GM23248 (cell line): ENCODE results near the gene CD109. TPM values are rescaled to one million over a fixed set of nuclear protein-coding genes. Genes with fewer than 3 reads are reported as not detected.

Experiments used
- DNase-seq: peaks from one replicate; pipeline ENCODE4 v3.0.0-alpha.2; 2015
- H2AFZ ChIP-seq: fragments of 200-600 bp; sonication (generic); 2 replicates; pipeline ENCODE4 v1.6.1; 2016; ENCODE audit warnings: antibody characterized with exemption
- H3F3A ChIP-seq: fragments of 200-600 bp; sonication (generic); 2 replicates; pipeline ENCODE4 v1.6.1; 2016; ENCODE audit warnings: mild to moderate bottlenecking, antibody characterized with exemption, mixed run types; ENCODE audit not compliant: insufficient read depth
- H3K27ac ChIP-seq: fragments of 200-600 bp; sonication (generic); 2 replicates; pipeline ENCODE4 v1.5.1; 2016; ENCODE audit warnings: mild to moderate bottlenecking
- H3K27me3 ChIP-seq: fragments of 200-600 bp; sonication (generic); replicated peaks from 2 replicates; pipeline ENCODE4 v1.6.1; 2016; ENCODE audit warnings: mild to moderate bottlenecking; ENCODE audit not compliant: insufficient read depth
- H3K36me3 ChIP-seq: fragments of 200-600 bp; sonication (generic); 2 replicates; pipeline ENCODE4 v1.6.1; 2016; ENCODE audit warnings: low read depth, mild to moderate bottlenecking
- H3K4me1 ChIP-seq: fragments of 200-600 bp; sonication (generic); 2 replicates; pipeline ENCODE4 v1.6.1; 2016; ENCODE audit warnings: mild to moderate bottlenecking; ENCODE audit not compliant: insufficient read depth
- H3K4me2 ChIP-seq: fragments of 200-600 bp; sonication (generic); one replicate; pipeline ENCODE4 v1.6.1; 2016; ENCODE audit warnings: mild to moderate bottlenecking; ENCODE audit not compliant: unreplicated experiment
- H3K4me3 ChIP-seq: fragments of 200-600 bp; sonication (generic); 2 replicates; pipeline ENCODE4 v1.5.1; 2016; ENCODE audit warnings: mild to moderate bottlenecking
- H3K79me2 ChIP-seq: fragments of 200-600 bp; sonication (generic); 2 replicates; pipeline ENCODE4 v1.6.1; 2016; ENCODE audit warnings: mild to moderate bottlenecking; ENCODE audit not compliant: insufficient read depth
- H3K9ac ChIP-seq: fragments of 200-600 bp; sonication (generic); 2 replicates; pipeline ENCODE4 v1.6.1; 2016; ENCODE audit warnings: mild to moderate bottlenecking
- H3K9me2 ChIP-seq: fragments of 200-600 bp; sonication (generic); 2 replicates; pipeline ENCODE4 v1.6.1; 2016; ENCODE audit warnings: mixed run types, mild to moderate bottlenecking, moderate library complexity; ENCODE audit not compliant: insufficient read depth
- H3K9me3 ChIP-seq: fragments of 200-600 bp; sonication (generic); one replicate; pipeline ENCODE4 v1.6.1; 2017; ENCODE audit warnings: low read depth
- H4K20me1 ChIP-seq: fragments of 200-600 bp; sonication (generic); 2 replicates; pipeline ENCODE4 v1.6.0; 2016; ENCODE audit not compliant: insufficient read depth
- EZH2 ChIP-seq: fragments of 200-600 bp; sonication (generic); IDR thresholded peaks from 2 replicates; pipeline ENCODE4 v1.6.1; 2018; ENCODE audit warnings: antibody characterized with exemption, mild to moderate bottlenecking; ENCODE audit not compliant: insufficient read depth, poor library complexity, severe bottlenecking
- EZH2phosphoT487 ChIP-seq: fragments of 200-600 bp; sonication (generic); IDR thresholded peaks from 2 replicates; pipeline ENCODE4 v1.6.1; 2018; ENCODE audit warnings: antibody characterized with exemption, moderate library complexity, mild to moderate bottlenecking, low read depth; ENCODE audit not compliant: insufficient read depth
- WGBS, 2 experiments: methylation state at CpG; one replicate each; pipeline ENCODE4 v1.1.6; 2015 to 2017; ENCODE audit warnings: low lambda C conversion rate in 2 of 2, low coverage in 1 of 2; ENCODE audit errors: missing lambda C conversion rate in 2 of 2; 5-methylcytosine and 5-hydroxymethylcytosine counted together
- in situ Hi-C: fragments of 300-500 bp; cut with MboI; formaldehyde crosslinking; loops from 2 replicates; pipeline ENCODE4 v1.15.0; 2020
- polyA plus RNA-seq: library from polyadenylated mRNA; unstranded; fragments of >200 nt; fragmentation: Nextera tagmentation; extraction: Ambion mirVana; gene quantifications from 2 replicates; pipeline ENCODE4 v1.2.1, GENCODE V29; 2016
- total RNA-seq: library from RNA; depleted of rRNA; stranded (reverse); fragments of >200 nt; shearing (Covaris generic); gene quantifications from 2 replicates; pipeline ENCODE4 v1.2.3, GENCODE V29; 2014

CD109 gene
- total and polyA plus RNA-seq, 2 experiments from 2014 or later, result 31.3 to 68.6 TPM

DNA sequence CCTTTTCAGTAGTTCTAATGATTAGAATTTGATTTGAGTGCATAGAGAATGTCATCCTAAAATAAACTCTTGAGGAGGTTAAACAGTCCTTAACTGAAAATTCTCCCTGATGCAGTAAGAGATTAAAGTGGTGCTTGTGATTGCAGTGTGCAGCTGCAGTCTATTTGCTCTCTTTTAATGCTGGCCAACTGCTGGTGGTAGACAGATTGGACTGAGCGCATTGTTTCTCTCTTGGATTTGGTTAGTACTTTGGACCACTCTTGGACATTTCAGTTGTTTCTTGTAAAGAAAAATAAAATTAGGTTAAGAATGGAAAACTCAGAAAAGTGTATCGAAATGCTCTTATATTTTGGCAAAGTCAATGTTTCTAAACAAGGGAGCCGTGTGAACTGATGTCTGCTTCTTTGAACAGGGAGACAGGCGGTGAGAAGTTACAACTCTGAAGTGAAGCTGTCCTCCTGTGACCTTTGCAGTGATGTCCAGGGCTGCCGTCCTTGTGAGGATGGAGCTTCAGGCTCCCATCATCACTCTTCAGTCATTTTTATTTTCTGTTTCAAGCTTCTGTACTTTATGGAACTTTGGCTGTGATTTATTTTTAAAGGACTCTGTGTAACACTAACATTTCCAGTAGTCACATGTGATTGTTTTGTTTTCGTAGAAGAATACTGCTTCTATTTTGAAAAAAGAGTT, 127.2 kb downstream of the CD109 start:
- Histone ChIP-seq H3F3A (no peaks in the 10 kb centered on the region), H3K36me3 (peaks cover 19% of the 10 kb centered on the region), H2AFZ (no peak overlapping the region), H3K4me1 (no peaks in the 10 kb centered on the region), H3K79me2 (no peaks in the 10 kb centered on the region), H3K4me3 (no peak overlapping the region), H3K9me2 (no peaks in the 10 kb centered on the region), H3K9ac (no peak overlapping the region), H3K4me2 (no peak overlapping the region), H3K9me3 (no peaks in the 10 kb centered on the region), H3K27ac (no peak overlapping the region), H3K27me3 (no peaks in the 10 kb centered on the region), H4K20me1 (no peaks in the 10 kb centered on the region)
- no peak for DNase-seq
- in situ Hi-C loops, result no loop called here
- WGBS, 2 experiments, result 47 to 56% methylated on average over 6 of the region's 6 CpGs
- no peak for TF ChIP-seq EZH2
- TF ChIP-seq EZH2phosphoT487, result no peak

DNA sequence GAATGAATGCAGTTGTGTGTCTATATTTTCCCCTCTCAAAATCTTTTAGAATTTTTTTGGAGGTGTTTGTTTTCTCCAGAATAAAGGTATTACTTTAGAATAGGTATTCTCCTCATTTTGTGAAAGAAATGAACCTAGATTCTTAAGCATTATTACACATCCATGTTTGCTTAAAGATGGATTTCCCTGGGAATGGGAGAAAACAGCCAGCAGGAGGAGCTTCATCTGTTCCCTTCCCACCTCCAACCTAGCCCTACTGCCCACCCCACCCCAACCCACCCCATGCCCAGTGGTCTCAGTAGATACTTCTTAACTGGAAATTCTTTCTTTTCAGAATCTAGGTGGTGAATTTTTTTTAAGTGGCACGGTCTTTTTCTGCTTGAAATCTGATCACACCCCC, 127.8 kb downstream of the CD109 start:
- no peaks in the 10 kb centered on the region for H3F3A ChIP-seq
- TF ChIP-seq EZH2 (no peak), EZH2phosphoT487 (no peak)
- WGBS, 2 experiments, result 96 to 100% methylated on average over 1 of the region's 1 CpG
- peaks cover 19% of the 10 kb centered on the region for H3K36me3 ChIP-seq
- in situ Hi-C loops, result no loop called here
- H3K27ac ChIP-seq, result no peak overlapping the region
- no peaks in the 10 kb centered on the region for H3K9me3 ChIP-seq
- no peak overlapping the region for H2AFZ ChIP-seq
- no peak overlapping the region for H3K4me3 ChIP-seq
- no peaks in the 10 kb centered on the region for H3K79me2 ChIP-seq
- H3K27me3 ChIP-seq, result no peaks in the 10 kb centered on the region
- H3K4me2 ChIP-seq, result no peak overlapping the region
- H3K9ac ChIP-seq, result no peak overlapping the region
- no peaks in the 10 kb centered on the region for H4K20me1 ChIP-seq
- no peaks in the 10 kb centered on the region for H3K9me2 ChIP-seq
- DNase-seq, result no peak
- no peaks in the 10 kb centered on the region for H3K4me1 ChIP-seq

DNA sequence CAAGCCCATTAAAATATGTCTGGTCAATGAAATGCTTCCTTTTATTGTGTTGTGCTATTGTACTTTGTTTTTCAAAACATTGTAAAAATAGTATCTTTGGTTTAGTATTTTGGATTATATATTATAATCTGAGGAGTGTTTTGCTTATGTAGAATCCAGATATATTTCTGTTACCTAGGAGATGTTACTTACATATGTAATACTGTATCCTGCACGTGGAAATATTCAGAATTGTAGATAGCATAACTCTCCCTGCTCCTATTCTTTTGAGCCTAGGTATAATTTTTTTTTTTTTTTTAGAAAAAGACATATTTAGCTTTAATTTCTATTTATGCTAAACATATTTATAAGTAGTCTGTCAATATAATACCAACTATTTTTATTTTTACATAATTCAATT, 130.6 kb downstream of the CD109 start:
- Histone ChIP-seq H3K4me1 (no peaks in the 10 kb centered on the region), H3K9me2 (no peaks in the 10 kb centered on the region), H3K9ac (no peak overlapping the region), H4K20me1 (no peaks in the 10 kb centered on the region), H3K9me3 (no peaks in the 10 kb centered on the region), H3K4me2 (no peak overlapping the region), H3F3A (no peaks in the 10 kb centered on the region), H3K4me3 (no peak overlapping the region), H2AFZ (no peak overlapping the region), H3K27ac (no peak overlapping the region), H3K79me2 (no peaks in the 10 kb centered on the region), H3K27me3 (no peaks in the 10 kb centered on the region), H3K36me3 (peaks cover under 1% of the 10 kb centered on the region; the same call in 1 of the 2 replicates)
- WGBS, 2 experiments, result 88 to 100% methylated on average over 1 of the region's 1 CpG
- in situ Hi-C loops, result no loop called here
- no peak for TF ChIP-seq EZH2
- TF ChIP-seq EZH2phosphoT487, result no peak
- DNase-seq, result no peak

DNA sequence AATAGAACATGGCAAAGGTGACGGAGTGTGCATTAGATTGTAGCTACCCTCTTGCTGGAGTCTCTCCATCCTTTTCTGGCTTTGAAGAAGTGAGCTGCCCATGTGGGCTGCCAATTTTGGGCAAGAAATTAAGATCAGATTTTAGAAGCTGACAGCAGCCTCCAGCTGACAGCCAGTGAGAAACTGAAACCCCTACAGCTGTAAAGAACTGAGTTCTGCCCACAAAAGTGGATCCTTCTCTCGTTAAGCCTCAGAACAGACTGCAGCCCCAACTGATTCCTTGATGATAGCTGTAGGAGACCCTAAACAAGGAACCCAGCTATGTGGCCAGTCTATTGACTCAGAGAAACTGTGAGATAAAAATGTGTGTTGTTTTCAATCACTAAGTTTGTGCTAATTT, 134.1 kb downstream of the CD109 start:
- H2AFZ ChIP-seq, result no peak overlapping the region
- no peaks in the 10 kb centered on the region for H3K9me2 ChIP-seq
- no peak overlapping the region for H3K4me2 ChIP-seq
- no peaks in the 10 kb centered on the region for H3K4me1 ChIP-seq
- H3K27ac ChIP-seq, result no peak overlapping the region
- H3K27me3 ChIP-seq, result no peaks in the 10 kb centered on the region
- H3K9me3 ChIP-seq, result no peaks in the 10 kb centered on the region
- DNase-seq, result no peak
- 56 to 57% methylated on average over 2 of the region's 2 CpGs for WGBS, 2 experiments
- 0 out of 2 replicates have a peak, but pooled peaks cover 4% of the 10 kb centered on the region for H3F3A ChIP-seq
- H3K36me3 ChIP-seq, result no peaks in the 10 kb centered on the region
- in situ Hi-C loops, result no loop called here
- H3K9ac ChIP-seq, result no peak overlapping the region
- TF ChIP-seq EZH2 (no peak), EZH2phosphoT487 (no peak)
- no peak overlapping the region for H3K4me3 ChIP-seq
- no peaks in the 10 kb centered on the region for H4K20me1 ChIP-seq
- no peaks in the 10 kb centered on the region for H3K79me2 ChIP-seq
